ENCODE measurements around the gene SNX25.

DNA sequence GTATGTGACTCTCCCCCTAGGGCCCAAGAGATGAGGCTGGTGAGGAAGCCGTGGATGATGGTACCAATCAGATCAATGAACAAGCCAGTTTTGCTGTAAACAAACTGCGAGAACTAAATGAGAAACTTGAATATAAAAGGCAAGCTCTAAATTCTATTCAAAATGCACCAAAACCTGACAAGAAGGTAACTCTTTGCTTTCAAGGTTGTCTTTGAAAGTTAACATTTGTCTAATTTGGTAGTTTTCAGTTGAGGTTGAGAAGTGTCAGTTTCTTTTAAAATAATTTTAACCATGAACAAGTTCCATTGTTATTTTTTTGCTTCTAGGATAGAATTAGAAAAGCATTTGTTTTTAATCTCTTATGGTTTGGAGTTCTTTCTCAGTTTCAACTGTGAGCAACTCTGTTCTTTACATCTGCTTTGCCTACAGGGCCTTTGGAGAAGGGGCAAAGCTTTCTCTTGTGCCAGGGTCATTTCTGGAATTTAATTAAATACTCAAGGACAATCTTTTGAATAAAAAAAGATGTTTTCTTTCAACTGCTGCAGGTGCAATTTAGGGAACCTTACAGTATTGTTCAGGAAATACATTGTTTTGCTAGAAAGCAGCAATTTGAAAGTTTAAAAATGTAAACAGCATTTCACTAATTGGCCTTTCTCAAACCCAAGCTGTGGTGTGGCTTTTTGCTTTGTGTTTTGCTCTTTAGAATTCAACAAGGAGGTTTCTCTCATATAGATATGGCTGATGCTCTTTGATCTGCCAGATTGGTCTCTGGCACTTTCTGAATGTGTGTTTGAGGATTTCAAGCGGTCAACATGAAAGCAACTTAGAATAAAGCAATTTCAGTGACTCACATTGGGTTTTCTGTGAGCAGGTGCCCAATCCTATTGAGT, 123.4 kb downstream of the SNX25 start:
- TF ChIP-seq TCF12 (IDR thresholded peaks at IDR 0.05) (no peak), EP300 (IDR thresholded peaks at IDR 0.05; ENCODE audit: borderline replicate concordance in 1 of 2, low read depth in 1 of 2, low read length in 1 of 2) (no peak), NFIC (IDR thresholded peaks at IDR 0.05; ENCODE audit: borderline replicate concordance) (no peak), YY1 (IDR thresholded peaks at IDR 0.05; ENCODE audit: low read depth) (no peak)
